HG03139 (cell line): ENCODE data around the gene ELMO1.

Experiments used
- ATAC-seq: cut with Tn5 transposase; IDR thresholded peaks from one replicate; pipeline ENCODE4 v1.9.1; 2021; ENCODE audit not compliant: unreplicated experiment

ELMO1 gene

GRCh38 chr7:37410305-37411229 lies 38.1 kb downstream of the ELMO1 start:
- no peak for ATAC-seq

GRCh38 chr7:37409461-37409860 lies 39.2 kb downstream of the ELMO1 start:
- no peak for ATAC-seq

- peak; percentile 54 for ATAC-seq
These were observed 40.1 kb downstream of the ELMO1 start for GRCh38 chr7:37408291-37409228.

GRCh38 chr7:37405603-37406122 lies 43.0 kb downstream of the ELMO1 start:
- no peak for ATAC-seq

GRCh38 chr7:37405128-37405527 lies 43.5 kb downstream of the ELMO1 start:
- no peak for ATAC-seq

- no peak for ATAC-seq
These were observed 48.7 kb downstream of the ELMO1 start for GRCh38 chr7:37399876-37400421.

- no peak for ATAC-seq
These were observed 50.3 kb downstream of the ELMO1 start for GRCh38 chr7:37398403-37398802.

GRCh38 chr7:37395618-37396259 lies 52.9 kb downstream of the ELMO1 start:
- no peak for ATAC-seq

- no peak for ATAC-seq
These were observed 54.5 kb downstream of the ELMO1 start for GRCh38 chr7:37394158-37394557.

- no peak for ATAC-seq
These were observed 55.2 kb downstream of the ELMO1 start for GRCh38 chr7:37393476-37393875.

- ATAC-seq = no peak
These were observed 56.0 kb downstream of the ELMO1 start for GRCh38 chr7:37392673-37393017.

GRCh38 chr7:37391791-37392672 lies 56.6 kb downstream of the ELMO1 start:
- no peak for ATAC-seq

GRCh38 chr7:37390114-37390513 lies 58.5 kb downstream of the ELMO1 start:
- ATAC-seq = no peak

- ATAC-seq = no peak
These were observed 59.9 kb downstream of the ELMO1 start for GRCh38 chr7:37388811-37389210.

GRCh38 chr7:37385787-37386186 lies 62.9 kb downstream of the ELMO1 start:
- ATAC-seq = no peak

- ATAC-seq = no peak
These were observed 66.0 kb downstream of the ELMO1 start for GRCh38 chr7:37382546-37383088.

- no peak for ATAC-seq
These were observed 67.8 kb downstream of the ELMO1 start for GRCh38 chr7:37380831-37381230.

GRCh38 chr7:37379546-37380277 lies 69.0 kb downstream of the ELMO1 start:
- ATAC-seq = no peak

GRCh38 chr7:37377231-37377630 lies 71.4 kb downstream of the ELMO1 start:
- no peak for ATAC-seq
